ENCODE measurements around the gene GPX3. TPM values are rescaled to one million over a fixed set of nuclear protein-coding genes. Genes with fewer than 3 reads are reported as not detected.

The GPX3 gene
- total RNA-seq, 1 experiment from 2014 or later = not detected

- H3K36me3 ChIP-seq (ENCODE audit: insufficient read depth, low read length) = peaks cover 37% of the 10 kb centered on the region; the same call in 1 of the 2 replicates
- no peaks in the 10 kb centered on the region for H3K9me2 ChIP-seq (replicated peaks; ENCODE audit: insufficient read depth, low read length)
- no peaks in the 10 kb centered on the region for H3K27me3 ChIP-seq (ENCODE audit: low read length)
- peak overlapping the region; percentile 73 for H3K4me2 ChIP-seq (ENCODE audit: low read depth, low read length, poor library complexity, severe bottlenecking)
- peak overlapping the region; percentile 51 for H3K9ac ChIP-seq (ENCODE audit: low read length)
- peaks cover 77% of the 10 kb centered on the region for H3K4me1 ChIP-seq (ENCODE audit: low read length)
- H4K20me1 ChIP-seq (ENCODE audit: insufficient read depth, low read depth, low read length) = no peaks in the 10 kb centered on the region
- peaks cover 40% of the 10 kb centered on the region for H3K79me2 ChIP-seq (ENCODE audit: low read length)
- peak overlapping the region; percentile 45; the same call in 1 of the 2 replicates for H3K4me3 ChIP-seq (ENCODE audit: low read length)
- peak overlapping the region; percentile 96 for H3K27ac ChIP-seq (ENCODE audit: low read length)
- H3K9me3 ChIP-seq (ENCODE audit: low read length) = no peaks in the 10 kb centered on the region
- no peak for DNase-seq
- H2AFZ ChIP-seq (ENCODE audit: low read length) = no peak overlapping the region
These were observed 40.4 kb downstream of the GPX3 start for GRCh38 chr5:151060742-151061141.

GRCh38 chr5:151062405-151063141, 42.2 kb downstream of the GPX3 start:
- peaks cover 6% of the 10 kb centered on the region; the same call in 1 of the 2 replicates for H4K20me1 ChIP-seq (ENCODE audit: insufficient read depth, low read depth, low read length)
- H3K9me3 ChIP-seq (ENCODE audit: low read length) = no peaks in the 10 kb centered on the region
- no peak overlapping the region for H3K4me2 ChIP-seq (ENCODE audit: low read depth, low read length, poor library complexity, severe bottlenecking)
- no peak overlapping the region for H3K4me3 ChIP-seq (ENCODE audit: low read length)
- peaks cover 96% of the 10 kb centered on the region for H3K4me1 ChIP-seq (ENCODE audit: low read length)
- no peaks in the 10 kb centered on the region for H3K27me3 ChIP-seq (ENCODE audit: low read length)
- no peaks in the 10 kb centered on the region for H3K9me2 ChIP-seq (replicated peaks; ENCODE audit: insufficient read depth, low read length)
- peaks cover 37% of the 10 kb centered on the region for H3K36me3 ChIP-seq (ENCODE audit: insufficient read depth, low read length)
- H3K9ac ChIP-seq (ENCODE audit: low read length) = 0 out of 2 replicates have a peak overlapping the region, but pooled peaks have one; percentile 6
- peak overlapping the region; percentile 96 for H3K27ac ChIP-seq (ENCODE audit: low read length)
- no peak overlapping the region for H2AFZ ChIP-seq (ENCODE audit: low read length)
- H3K79me2 ChIP-seq (ENCODE audit: low read length) = peaks cover 52% of the 10 kb centered on the region
- no peak for DNase-seq

- Histone ChIP-seq H4K20me1 (ENCODE audit: insufficient read depth, low read depth, low read length) (peaks cover 13% of the 10 kb centered on the region; the same call in 1 of the 2 replicates), H3K79me2 (ENCODE audit: low read length) (peaks cover 52% of the 10 kb centered on the region), H2AFZ (ENCODE audit: low read length) (no peak overlapping the region), H3K27ac (ENCODE audit: low read length) (peak overlapping the region; percentile 96), H3K4me2 (ENCODE audit: low read depth, low read length, poor library complexity, severe bottlenecking) (peak overlapping the region; percentile 7), H3K27me3 (ENCODE audit: low read length) (no peaks in the 10 kb centered on the region), H3K4me3 (ENCODE audit: low read length) (no peak overlapping the region), H3K4me1 (ENCODE audit: low read length) (peaks cover 100% of the 10 kb centered on the region), H3K9me2 (replicated peaks; ENCODE audit: insufficient read depth, low read length) (no peaks in the 10 kb centered on the region), H3K36me3 (ENCODE audit: insufficient read depth, low read length) (peaks cover 38% of the 10 kb centered on the region), H3K9ac (ENCODE audit: low read length) (peak overlapping the region; percentile 20; the same call in 1 of the 2 replicates), H3K9me3 (ENCODE audit: low read length) (no peaks in the 10 kb centered on the region)
- DNase-seq = no peak
These were observed 43.0 kb downstream of the GPX3 start for GRCh38 chr5:151063142-151063989.

DNA sequence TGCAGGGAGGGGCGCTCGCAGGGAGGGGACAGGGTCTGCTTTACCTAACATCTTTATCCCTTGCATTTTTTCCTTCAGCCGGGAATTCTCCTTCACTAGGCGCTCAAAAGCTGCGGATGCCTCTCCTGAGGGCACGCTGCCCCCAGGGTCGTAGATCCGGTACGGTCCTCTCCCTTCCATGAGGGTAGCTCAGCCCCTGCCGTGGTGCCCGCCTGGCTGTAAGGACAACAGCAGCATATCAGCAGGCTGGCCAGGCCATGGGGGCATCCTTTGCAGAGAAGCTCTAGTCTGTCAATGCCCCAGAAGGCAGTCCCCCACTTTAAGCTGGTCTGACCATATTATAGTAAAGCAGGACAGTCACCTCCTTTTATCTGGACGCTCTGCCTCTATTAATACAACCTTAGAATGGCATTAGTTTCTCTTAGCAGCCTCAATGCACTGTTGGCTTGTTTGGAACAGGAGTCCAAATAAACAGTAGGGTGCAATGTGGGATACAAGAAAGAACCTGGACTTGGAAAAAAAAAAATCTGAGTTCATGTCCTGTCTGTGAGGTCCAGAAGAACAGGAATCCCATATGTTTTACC, 44.6 kb downstream of the GPX3 start:
- Histone ChIP-seq H3K27me3 (ENCODE audit: low read length) (no peaks in the 10 kb centered on the region), H3K9me2 (replicated peaks; ENCODE audit: insufficient read depth, low read length) (no peaks in the 10 kb centered on the region), H3K79me2 (ENCODE audit: low read length) (peaks cover 61% of the 10 kb centered on the region), H3K4me2 (ENCODE audit: low read depth, low read length, poor library complexity, severe bottlenecking) (no peak overlapping the region), H3K27ac (ENCODE audit: low read length) (peak overlapping the region; percentile 96), H3K4me1 (ENCODE audit: low read length) (peaks cover 100% of the 10 kb centered on the region), H2AFZ (ENCODE audit: low read length) (no peak overlapping the region), H3K4me3 (ENCODE audit: low read length) (no peak overlapping the region), H3K36me3 (ENCODE audit: insufficient read depth, low read length) (peaks cover 34% of the 10 kb centered on the region), H3K9ac (ENCODE audit: low read length) (no peak overlapping the region), H4K20me1 (ENCODE audit: insufficient read depth, low read depth, low read length) (peaks cover 18% of the 10 kb centered on the region; the same call in 1 of the 2 replicates), H3K9me3 (ENCODE audit: low read length) (no peaks in the 10 kb centered on the region)
- no peak for DNase-seq

- H3K4me1 ChIP-seq (ENCODE audit: low read length) = peaks cover 100% of the 10 kb centered on the region
- no peak overlapping the region for H2AFZ ChIP-seq (ENCODE audit: low read length)
- peaks cover 34% of the 10 kb centered on the region for H3K36me3 ChIP-seq (ENCODE audit: insufficient read depth, low read length)
- H3K27ac ChIP-seq (ENCODE audit: low read length) = peak overlapping the region; percentile 96
- peak overlapping the region; percentile 3; the same call in 1 of the 2 replicates for H3K9ac ChIP-seq (ENCODE audit: low read length)
- H3K9me2 ChIP-seq (replicated peaks; ENCODE audit: insufficient read depth, low read length) = no peaks in the 10 kb centered on the region
- H3K4me2 ChIP-seq (ENCODE audit: low read depth, low read length, poor library complexity, severe bottlenecking) = peak overlapping the region; percentile 30
- peaks cover 67% of the 10 kb centered on the region for H3K79me2 ChIP-seq (ENCODE audit: low read length)
- no peaks in the 10 kb centered on the region for H3K27me3 ChIP-seq (ENCODE audit: low read length)
- DNase-seq = no peak
- H4K20me1 ChIP-seq (ENCODE audit: insufficient read depth, low read depth, low read length) = peaks cover 22% of the 10 kb centered on the region; the same call in 1 of the 2 replicates
- H3K9me3 ChIP-seq (ENCODE audit: low read length) = no peaks in the 10 kb centered on the region
- no peak overlapping the region for H3K4me3 ChIP-seq (ENCODE audit: low read length)
These were observed 45.2 kb downstream of the GPX3 start for GRCh38 chr5:151065609-151066008.

DNA sequence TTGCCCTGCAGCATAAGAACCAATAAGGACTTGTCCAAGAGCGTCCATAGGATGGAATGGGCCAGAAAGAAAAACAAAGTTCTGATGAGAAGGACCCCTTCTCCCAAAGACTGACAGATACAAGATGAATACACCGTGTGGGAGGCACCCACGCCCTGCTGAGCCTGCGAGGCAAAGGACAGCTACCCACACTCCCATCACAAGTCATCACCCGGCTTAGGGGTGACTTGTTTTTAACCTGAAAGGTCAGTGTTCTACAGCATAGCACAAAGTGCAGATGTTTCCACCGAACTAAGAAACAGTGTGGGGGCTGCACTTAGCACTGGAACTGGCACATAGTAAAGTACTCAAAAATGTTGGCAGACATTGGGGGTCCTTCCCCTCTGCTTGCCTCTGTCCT, 46.5 kb downstream of the GPX3 start:
- H3K9me2 ChIP-seq (replicated peaks; ENCODE audit: insufficient read depth, low read length) = no peaks in the 10 kb centered on the region
- H4K20me1 ChIP-seq (ENCODE audit: insufficient read depth, low read depth, low read length) = peaks cover 27% of the 10 kb centered on the region; the same call in 1 of the 2 replicates
- H3K79me2 ChIP-seq (ENCODE audit: low read length) = peaks cover 80% of the 10 kb centered on the region
- peak overlapping the region; percentile 3; the same call in 1 of the 2 replicates for H3K9ac ChIP-seq (ENCODE audit: low read length)
- no peak overlapping the region for H3K4me3 ChIP-seq (ENCODE audit: low read length)
- no peak for DNase-seq
- H3K9me3 ChIP-seq (ENCODE audit: low read length) = no peaks in the 10 kb centered on the region
- peak overlapping the region; percentile 30 for H3K4me2 ChIP-seq (ENCODE audit: low read depth, low read length, poor library complexity, severe bottlenecking)
- H3K4me1 ChIP-seq (ENCODE audit: low read length) = peaks cover 100% of the 10 kb centered on the region
- no peak overlapping the region for H2AFZ ChIP-seq (ENCODE audit: low read length)
- peaks cover 23% of the 10 kb centered on the region for H3K36me3 ChIP-seq (ENCODE audit: insufficient read depth, low read length)
- no peaks in the 10 kb centered on the region for H3K27me3 ChIP-seq (ENCODE audit: low read length)
- H3K27ac ChIP-seq (ENCODE audit: low read length) = peak overlapping the region; percentile 96

GRCh38 chr5:151067632-151068432, 47.4 kb downstream of the GPX3 start:
- H3K4me3 ChIP-seq (ENCODE audit: low read length) = no peak overlapping the region
- H3K36me3 ChIP-seq (ENCODE audit: insufficient read depth, low read length) = peaks cover 21% of the 10 kb centered on the region
- peak overlapping the region; percentile 55 for H3K4me2 ChIP-seq (ENCODE audit: low read depth, low read length, poor library complexity, severe bottlenecking)
- DNase-seq = no peak
- peak overlapping the region; percentile 40; the same call in 1 of the 2 replicates for H3K9ac ChIP-seq (ENCODE audit: low read length)
- no peaks in the 10 kb centered on the region for H3K27me3 ChIP-seq (ENCODE audit: low read length)
- peaks cover 89% of the 10 kb centered on the region for H3K79me2 ChIP-seq (ENCODE audit: low read length)
- peak overlapping the region; percentile 96 for H3K27ac ChIP-seq (ENCODE audit: low read length)
- H3K4me1 ChIP-seq (ENCODE audit: low read length) = peaks cover 99% of the 10 kb centered on the region
- no peaks in the 10 kb centered on the region for H3K9me3 ChIP-seq (ENCODE audit: low read length)
- H3K9me2 ChIP-seq (replicated peaks; ENCODE audit: insufficient read depth, low read length) = no peaks in the 10 kb centered on the region
- H4K20me1 ChIP-seq (ENCODE audit: insufficient read depth, low read depth, low read length) = peaks cover 36% of the 10 kb centered on the region; the same call in 1 of the 2 replicates
- no peak overlapping the region for H2AFZ ChIP-seq (ENCODE audit: low read length)
